Lung (tissue), 12 donors: Measurements from ENCODE around the gene DBN1. TPM values are rescaled to one million over a fixed set of nuclear protein-coding genes. Genes with fewer than 3 reads are reported as not detected.
A peak's percentile ranks its signal among the peaks of the same experiment; 100 is the strongest.

Experiments used
- ATAC-seq: fragments of 200-7000 bp; cut with Tn5 transposase; one replicate; pipeline ENCODE4 v1.9.1; 2020; ENCODE audit warnings: moderate number of reproducible peaks; ENCODE audit not compliant: insufficient read depth, low FRiP score
- DNase-seq, 3 donors: peaks; one replicate each; pipeline ENCODE4 v3.0.0-alpha.2; 2013 to 2017
- H3K27ac ChIP-seq, 2 donors: one replicate each; pipeline ENCODE4 v1.5.1; 2013; ENCODE audit warnings: mild to moderate bottlenecking in 2 of 2, moderate library complexity in 2 of 2, control low read depth in 1 of 2, inconsistent platforms in 1 of 2, low read depth in 1 of 2, low read length in 1 of 2
- H3K27me3 ChIP-seq, 3 donors: one replicate each; pipeline ENCODE4 v1.5.1; 2013; ENCODE audit warnings: low read length in 2 of 3; ENCODE audit not compliant: control insufficient read depth in 3 of 3, insufficient read depth in 3 of 3
- H3K36me3 ChIP-seq, 4 donors: one replicate each; pipeline ENCODE4 v1.5.1; 2013; ENCODE audit warnings: low read length in 4 of 4, mild to moderate bottlenecking in 1 of 4, moderate library complexity in 1 of 4; ENCODE audit not compliant: control insufficient read depth in 4 of 4, insufficient read depth in 4 of 4
- H3K4me1 ChIP-seq, 5 donors: one replicate each; pipeline ENCODE4 v1.5.1; 2013; ENCODE audit warnings: low read length in 5 of 5, mild to moderate bottlenecking in 2 of 5, moderate library complexity in 1 of 5; ENCODE audit not compliant: control insufficient read depth in 5 of 5, insufficient read depth in 5 of 5
- H3K4me3 ChIP-seq: one replicate; pipeline ENCODE4 v1.5.1; 2013; ENCODE audit warnings: mild to moderate bottlenecking, control low read depth, moderate library complexity
- H3K9ac ChIP-seq, 2 donors: one replicate each; pipeline ENCODE4 v1.5.1; 2013; ENCODE audit warnings: low read length in 2 of 2, control low read depth in 1 of 2; ENCODE audit not compliant: insufficient read depth in 1 of 2
- H3K9me3 ChIP-seq, 4 donors: one replicate each; pipeline ENCODE4 v1.5.1; 2013; ENCODE audit warnings: low read length in 3 of 4, mild to moderate bottlenecking in 1 of 4, moderate library complexity in 1 of 4; ENCODE audit not compliant: control insufficient read depth in 4 of 4, insufficient read depth in 3 of 4
- CTCF ChIP-seq: IDR thresholded peaks from 2 replicates; pipeline ENCODE4 v1.5.1; 2012; ENCODE audit warnings: mild to moderate bottlenecking; ENCODE audit errors: control extremely low read depth, extremely low read depth
- WGBS, 2 donors: extraction: QIAGEN DNeasy Blood & Tissue Kit; methylation state at CpG; one replicate each; pipeline ENCODE4 v1.1.7; 2013; 5-methylcytosine and 5-hydroxymethylcytosine counted together
- polyA plus RNA-seq, 2 donors: library from polyadenylated mRNA; stranded (reverse); fragments of 200-250 nt; gene quantifications; one replicate each; pipeline ENCODE4 v1.2.1, GENCODE V29; 2013
- total RNA-seq, 2 donors: library from RNA; depleted of rRNA in 1 of 2; stranded (reverse); fragments of >200 nt in 1 of 2; gene quantifications; one replicate each; pipeline ENCODE4 v1.2.1, GENCODE V29; 2014 to 2021
- donor health status: control.
- donor health status: control.
- donor health status: Bipolar disorder and iron deficiency.
- donor health status: healthy.
- donor health status: DM: yes; HTN: yes; CAD: no.

The DBN1 gene
- total and polyA plus RNA-seq, 4 donors, result 18.7 to 38.3 (median 30.3) TPM

- no peak for ATAC-seq
- Histone ChIP-seq H3K4me1 (peaks cover 0 to 28% (median 7%) of the 10 kb centered on the region in 5 donors), H3K36me3 (peaks cover 0 to 18% (median 5%) of the 10 kb centered on the region in 4 donors), H3K9ac (peak overlapping the region in 1 of 2 donors; percentile 23), H3K9me3 (no peaks in the 10 kb centered on the region), H3K27me3 (no peaks in the 10 kb centered on the region), H3K4me3 (no peak overlapping the region), H3K27ac (peak overlapping the region in 1 of 2 donors; percentile 13)
- DNase-seq, result peak; percentile 50 to 62 (median 54)
- WGBS, 2 donors, result 7 to 13% methylated on average over 6 to 31 of the region's 31 CpGs
- TF ChIP-seq CTCF, result no peak
These were observed 19.5 kb downstream of the DBN1 start for GRCh38 chr5:177453852-177454396.

GRCh38 chr5:177452688-177453638, 20.5 kb downstream of the DBN1 start:
- 80 to 85% methylated on average over 17 of the region's 17 CpGs for WGBS, 2 donors
- H3K9me3 ChIP-seq, result no peaks in the 10 kb centered on the region

GRCh38 chr5:177450667-177451424, 22.6 kb downstream of the DBN1 start:
- TF ChIP-seq CTCF, result no peak
- H3K9me3 ChIP-seq, result no peaks in the 10 kb centered on the region
- H3K27me3 ChIP-seq, result peaks cover 0 to 4% (median 4%) of the 10 kb centered on the region in 3 donors
- H3K4me1 ChIP-seq, result peaks cover 0 to 32% (median 18%) of the 10 kb centered on the region in 5 donors
- H3K9ac ChIP-seq, result no peak overlapping the region
- WGBS, 2 donors, result 88 to 94% methylated on average over 9 to 10 of the region's 10 CpGs
- no peak overlapping the region for H3K4me3 ChIP-seq
- H3K36me3 ChIP-seq, result no peaks in the 10 kb centered on the region
- ATAC-seq, result no peak
- DNase-seq, result no peak
- H3K27ac ChIP-seq, result no peak overlapping the region

More at GRCh38 chr5:177452688-177453638, 20.5 kb downstream of the DBN1 start:
- Histone ChIP-seq H3K4me3 (no peak overlapping the region), H3K27me3 (peaks cover 0 to 4% (median 0%) of the 10 kb centered on the region in 3 donors), H3K9ac (no peak overlapping the region), H3K36me3 (peaks cover 0 to 8% (median 3%) of the 10 kb centered on the region in 4 donors), H3K4me1 (peaks cover 0 to 29% (median 7%) of the 10 kb centered on the region in 5 donors), H3K27ac (no peak overlapping the region)
- no peak for TF ChIP-seq CTCF
- DNase-seq (no peak), ATAC-seq (no peak)
